Activated CD4-positive, alpha-beta T cell treated with anti-CD3 and anti-CD28 coated beads for 36 hours (primary cell): Measurements from ENCODE around the gene ZEB2. TPM values are rescaled to one million over a fixed set of nuclear protein-coding genes. Genes with fewer than 3 reads are reported as not detected.

Source experiments
- ATAC-seq: fragments of 200-7000 bp; cut with Tn5 transposase; one replicate; pipeline ENCODE4 v1.10.0; 2021; ENCODE audit warnings: mild to moderate bottlenecking, moderate library complexity
- CTCF ChIA-PET: fragments of 350-600 bp; sonication (Branson Sonifier 250); formaldehyde crosslinking; loops from one replicate; lab custom pipeline; 2021; ENCODE audit warnings: antibody characterized with exemption; lab: Charles Lee
- POLR2A ChIA-PET: fragments of 350-600 bp; sonication (Branson Sonifier 250); formaldehyde crosslinking; loops from one replicate; lab custom pipeline; 2021; ENCODE audit warnings: antibody characterized with exemption, inconsistent platforms; lab: Charles Lee
- DNase-seq: peaks from one replicate; pipeline ENCODE4 v3.0.0-alpha.2; 2020
- H3K27ac Mint-ChIP-seq: one replicate; pipeline ENCODE4 v1.8.0; 2021; ENCODE audit warnings: mixed read lengths
- H3K27me3 Mint-ChIP-seq: one replicate; pipeline ENCODE4 v1.8.0; 2021; ENCODE audit warnings: mixed read lengths
- H3K36me3 Mint-ChIP-seq: one replicate; pipeline ENCODE4 v1.8.0; 2021; ENCODE audit warnings: low read depth, mixed read lengths
- H3K4me1 Mint-ChIP-seq: one replicate; pipeline ENCODE4 v1.8.0; 2021; ENCODE audit warnings: mixed read lengths
- H3K4me3 Mint-ChIP-seq: one replicate; pipeline ENCODE4 v1.8.0; 2021; ENCODE audit warnings: mild to moderate bottlenecking, moderate library complexity, mixed read lengths
- H3K9me3 Mint-ChIP-seq: one replicate; pipeline ENCODE4 v1.8.0; 2021; ENCODE audit warnings: low read depth, mixed read lengths
- intact Hi-C, 2 experiments: fragments of 100-400 bp; cut with DNase I in 1 of 2; cut with micrococcal nuclease in 1 of 2; formaldehyde crosslinking; loops; one replicate each; pipeline versions ENCODE4 v1.14.2 to v1.15.1; 2022 to 2024; cut with DNase I, micrococcal nuclease
- total RNA-seq, 2 experiments: library from RNA; stranded (reverse); gene quantifications; one replicate each; pipeline ENCODE4 v1.2.3, GENCODE V29; 2021

The ZEB2 gene
- total RNA-seq, 2 experiments from 2014 or later: 7.0 to 7.5 TPM

GRCh38 chr2:144447535-144447934 is 72.4 kb downstream of the ZEB2 start:
- Mint-ChIP-seq H3K27ac (no peak overlapping the region), H3K4me3 (no peak overlapping the region), H3K4me1 (peaks cover 13% of the 10 kb centered on the region), H3K36me3 (no peaks in the 10 kb centered on the region), H3K9me3 (no peaks in the 10 kb centered on the region), H3K27me3 (peaks cover 13% of the 10 kb centered on the region)
- POLR2A ChIA-PET: no interaction called here
- ATAC-seq (no peak), DNase-seq (no peak)
- intact Hi-C loops: no loop called here
- CTCF ChIA-PET: no interaction called here

- Mint-ChIP-seq H3K4me1 (peaks cover 4% of the 10 kb centered on the region), H3K36me3 (no peaks in the 10 kb centered on the region), H3K27me3 (peaks cover 6% of the 10 kb centered on the region), H3K27ac (no peak overlapping the region), H3K4me3 (no peak overlapping the region), H3K9me3 (no peaks in the 10 kb centered on the region)
- ChIA-PET CTCF (no interaction called here), POLR2A (no interaction called here)
- ATAC-seq: no peak
- DNase-seq: no peak
- intact Hi-C loops: no loop called here
Observed at GRCh38 chr2:144446136-144446535, 73.8 kb downstream of the ZEB2 start.

- ChIA-PET POLR2A (no interaction called here), CTCF (interaction anchor here (0.6 kb wide), 1 partner anchor 63 kb away, joined by 5 read pairs; no protein-coding TSS in a partner anchor)
- intact Hi-C loops: no loop called here
- DNase-seq (no peak), ATAC-seq (no peak)
- H3K27ac Mint-ChIP-seq: no peak overlapping the region
- H3K9me3 Mint-ChIP-seq: no peaks in the 10 kb centered on the region
- no peaks in the 10 kb centered on the region for H3K36me3 Mint-ChIP-seq
- H3K4me3 Mint-ChIP-seq: no peak overlapping the region
- peaks cover 6% of the 10 kb centered on the region for H3K27me3 Mint-ChIP-seq
- peaks cover 4% of the 10 kb centered on the region for H3K4me1 Mint-ChIP-seq
Observed at GRCh38 chr2:144445196-144445595, 74.7 kb downstream of the ZEB2 start.

- no peaks in the 10 kb centered on the region for H3K36me3 Mint-ChIP-seq
- intact Hi-C loops: no loop called here
- CTCF ChIA-PET: interaction anchor here (0.9 kb wide), 1 partner anchor 16 kb away, joined by 4 read pairs; no protein-coding TSS in a partner anchor
- H3K27me3 Mint-ChIP-seq: peaks cover 6% of the 10 kb centered on the region
- H3K4me3 Mint-ChIP-seq: no peak overlapping the region
- no peak overlapping the region for H3K27ac Mint-ChIP-seq
- H3K9me3 Mint-ChIP-seq: no peaks in the 10 kb centered on the region
- ATAC-seq: no peak
- DNase-seq: no peak
- POLR2A ChIA-PET: interaction anchor here (0.6 kb wide), 1 partner anchor 11 kb away, joined by 4 read pairs; no protein-coding TSS in a partner anchor
- no peaks in the 10 kb centered on the region for H3K4me1 Mint-ChIP-seq
Observed at GRCh38 chr2:144443837-144444817, 75.8 kb downstream of the ZEB2 start.

- H3K4me3 Mint-ChIP-seq: no peak overlapping the region
- ChIA-PET POLR2A (no interaction called here), CTCF (no interaction called here)
Observed at GRCh38 chr2:144441711-144442141, 78.2 kb downstream of the ZEB2 start.

GRCh38 chr2:144439993-144440392 is 79.9 kb downstream of the ZEB2 start:
- H3K4me1 Mint-ChIP-seq: no peaks in the 10 kb centered on the region
- H3K36me3 Mint-ChIP-seq: no peaks in the 10 kb centered on the region
- ATAC-seq: no peak
- H3K27me3 Mint-ChIP-seq: no peaks in the 10 kb centered on the region
- ChIA-PET CTCF (no interaction called here), POLR2A (no interaction called here)
- H3K4me3 Mint-ChIP-seq: no peak overlapping the region
- no peaks in the 10 kb centered on the region for H3K9me3 Mint-ChIP-seq
- no peak for DNase-seq
- intact Hi-C loops: no loop called here
- H3K27ac Mint-ChIP-seq: no peak overlapping the region

More at GRCh38 chr2:144441711-144442141, 78.2 kb downstream of the ZEB2 start:
- Mint-ChIP-seq H3K27me3 (peaks cover 4% of the 10 kb centered on the region), H3K36me3 (no peaks in the 10 kb centered on the region), H3K4me1 (no peaks in the 10 kb centered on the region), H3K27ac (no peak overlapping the region), H3K9me3 (no peaks in the 10 kb centered on the region)
- DNase-seq (no peak), ATAC-seq (no peak)
- intact Hi-C loops: no loop called here

- Mint-ChIP-seq H3K27ac (no peak overlapping the region), H3K4me1 (no peaks in the 10 kb centered on the region), H3K27me3 (no peaks in the 10 kb centered on the region), H3K9me3 (no peaks in the 10 kb centered on the region), H3K4me3 (no peak overlapping the region), H3K36me3 (no peaks in the 10 kb centered on the region)
- DNase-seq (no peak), ATAC-seq (no peak)
- CTCF ChIA-PET: interaction anchor here (0.6 to 1.1 kb wide), 2 partner anchors 9 to 10 kb away, joined by 3 to 4 read pairs; no protein-coding TSS in a partner anchor
- POLR2A ChIA-PET: no interaction called here
- intact Hi-C loops: no loop called here
Observed at GRCh38 chr2:144438801-144439631, 80.9 kb downstream of the ZEB2 start.

GRCh38 chr2:144437636-144438035 is 82.3 kb downstream of the ZEB2 start:
- no peak for DNase-seq
- H3K4me3 Mint-ChIP-seq: no peak overlapping the region
- intact Hi-C loops: no loop called here
- ChIA-PET CTCF (no interaction called here), POLR2A (interaction anchor here (0.6 kb wide), 1 partner anchor 263 kb away, joined by 3 read pairs; no protein-coding TSS in a partner anchor)
- no peaks in the 10 kb centered on the region for H3K9me3 Mint-ChIP-seq
- H3K4me1 Mint-ChIP-seq: no peaks in the 10 kb centered on the region
- no peaks in the 10 kb centered on the region for H3K36me3 Mint-ChIP-seq
- no peaks in the 10 kb centered on the region for H3K27me3 Mint-ChIP-seq
- no peak overlapping the region for H3K27ac Mint-ChIP-seq
- no peak for ATAC-seq

GRCh38 chr2:144434425-144435222 is 85.3 kb downstream of the ZEB2 start:
- H3K36me3 Mint-ChIP-seq: no peaks in the 10 kb centered on the region
- no peak overlapping the region for H3K4me3 Mint-ChIP-seq
- no peak overlapping the region for H3K27ac Mint-ChIP-seq
- no peaks in the 10 kb centered on the region for H3K9me3 Mint-ChIP-seq
- CTCF ChIA-PET: no interaction called here
- intact Hi-C loops: no loop called here
- H3K27me3 Mint-ChIP-seq: no peaks in the 10 kb centered on the region
- DNase-seq (no peak), ATAC-seq (no peak)
- POLR2A ChIA-PET: interaction anchor here (0.7 kb wide), 1 partner anchor 14 kb away, joined by 5 read pairs; no protein-coding TSS in a partner anchor
- H3K4me1 Mint-ChIP-seq: no peaks in the 10 kb centered on the region

GRCh38 chr2:144432921-144433320 is 87.0 kb downstream of the ZEB2 start:
- Mint-ChIP-seq H3K9me3 (no peaks in the 10 kb centered on the region), H3K4me1 (no peaks in the 10 kb centered on the region), H3K27ac (no peak overlapping the region), H3K4me3 (no peak overlapping the region), H3K36me3 (peaks cover 5% of the 10 kb centered on the region), H3K27me3 (no peaks in the 10 kb centered on the region)
- ATAC-seq (no peak), DNase-seq (no peak)
- ChIA-PET POLR2A (no interaction called here), CTCF (interaction anchor here (0.7 kb wide), 1 partner anchor 104 kb away, joined by 3 read pairs; no protein-coding TSS in a partner anchor)
- intact Hi-C loops: no loop called here

- ChIA-PET POLR2A (no interaction called here), CTCF (no interaction called here)
- no peak overlapping the region for H3K27ac Mint-ChIP-seq
- ATAC-seq (no peak), DNase-seq (no peak)
- peaks cover 5% of the 10 kb centered on the region for H3K36me3 Mint-ChIP-seq
- no peaks in the 10 kb centered on the region for H3K27me3 Mint-ChIP-seq
- no peaks in the 10 kb centered on the region for H3K9me3 Mint-ChIP-seq
- H3K4me1 Mint-ChIP-seq: peaks cover under 1% of the 10 kb centered on the region
- no peak overlapping the region for H3K4me3 Mint-ChIP-seq
- intact Hi-C loops: no loop called here
Observed at GRCh38 chr2:144431998-144432397, 87.9 kb downstream of the ZEB2 start.
